ENCODE measurements around the gene BANF2.

BANF2 gene

GRCh38 chr20:17783671-17784070 is 83.9 kb downstream of the BANF2 start:
- Histone ChIP-seq H3K36me3 (ENCODE audit: insufficient read depth, low read length) (no peaks in the 10 kb centered on the region), H3K27ac (ENCODE audit: low read length) (no peak overlapping the region), H3K4me2 (ENCODE audit: insufficient read depth, low read length) (no peak overlapping the region), H3K27me3 (ENCODE audit: insufficient read depth, low read length, poor library complexity) (no peaks in the 10 kb centered on the region), H3K4me1 (ENCODE audit: insufficient read depth, low read length) (no peaks in the 10 kb centered on the region), H3K79me2 (ENCODE audit: insufficient read depth, low read length) (no peaks in the 10 kb centered on the region), H4K20me1 (ENCODE audit: insufficient read depth, low read length) (no peaks in the 10 kb centered on the region), H3K9me3 (ENCODE audit: insufficient read depth, low read length, severe bottlenecking) (no peaks in the 10 kb centered on the region), H3K4me3 (ENCODE audit: low read depth in 1 of 2, low read length in 2 of 2) (no peak overlapping the region), H3K9ac (ENCODE audit: low read depth, low read length) (no peak overlapping the region), H2AFZ (ENCODE audit: low read depth, low read length) (no peak overlapping the region)
- ATAC-seq (ENCODE audit: insufficient read depth, low read depth) (no peak), DNase-seq (no peak)
- TF ChIP-seq EZH2 (IDR thresholded peaks at IDR 0.05; ENCODE audit: borderline replicate concordance, low read depth, low read length, severe bottlenecking), result no peak
- TF ChIP-seq, protein P1, sequence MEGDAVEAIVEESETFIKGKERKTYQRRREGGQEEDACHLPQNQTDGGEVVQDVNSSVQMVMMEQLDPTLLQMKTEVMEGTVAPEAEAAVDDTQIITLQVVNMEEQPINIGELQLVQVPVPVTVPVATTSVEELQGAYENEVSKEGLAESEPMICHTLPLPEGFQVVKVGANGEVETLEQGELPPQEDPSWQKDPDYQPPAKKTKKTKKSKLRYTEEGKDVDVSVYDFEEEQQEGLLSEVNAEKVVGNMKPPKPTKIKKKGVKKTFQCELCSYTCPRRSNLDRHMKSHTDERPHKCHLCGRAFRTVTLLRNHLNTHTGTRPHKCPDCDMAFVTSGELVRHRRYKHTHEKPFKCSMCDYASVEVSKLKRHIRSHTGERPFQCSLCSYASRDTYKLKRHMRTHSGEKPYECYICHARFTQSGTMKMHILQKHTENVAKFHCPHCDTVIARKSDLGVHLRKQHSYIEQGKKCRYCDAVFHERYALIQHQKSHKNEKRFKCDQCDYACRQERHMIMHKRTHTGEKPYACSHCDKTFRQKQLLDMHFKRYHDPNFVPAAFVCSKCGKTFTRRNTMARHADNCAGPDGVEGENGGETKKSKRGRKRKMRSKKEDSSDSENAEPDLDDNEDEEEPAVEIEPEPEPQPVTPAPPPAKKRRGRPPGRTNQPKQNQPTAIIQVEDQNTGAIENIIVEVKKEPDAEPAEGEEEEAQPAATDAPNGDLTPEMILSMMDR (IDR thresholded peaks at IDR 0.05; ENCODE audit: borderline replicate concordance, extremely low read depth, low read length, poor library complexity, severe bottlenecking), result no peak

- ATAC-seq (ENCODE audit: insufficient read depth, low read depth) (no peak), DNase-seq (no peak)
- Histone ChIP-seq H3K27ac (ENCODE audit: low read length) (no peak overlapping the region), H3K36me3 (ENCODE audit: insufficient read depth, low read length) (no peaks in the 10 kb centered on the region), H3K4me3 (ENCODE audit: low read depth in 1 of 2, low read length in 2 of 2) (no peak overlapping the region), H3K27me3 (ENCODE audit: insufficient read depth, low read length, poor library complexity) (no peaks in the 10 kb centered on the region), H3K9ac (ENCODE audit: low read depth, low read length) (no peak overlapping the region), H2AFZ (ENCODE audit: low read depth, low read length) (no peak overlapping the region), H3K9me3 (ENCODE audit: insufficient read depth, low read length, severe bottlenecking) (no peaks in the 10 kb centered on the region), H3K4me2 (ENCODE audit: insufficient read depth, low read length) (no peak overlapping the region), H3K79me2 (ENCODE audit: insufficient read depth, low read length) (no peaks in the 10 kb centered on the region), H3K4me1 (ENCODE audit: insufficient read depth, low read length) (no peaks in the 10 kb centered on the region), H4K20me1 (ENCODE audit: insufficient read depth, low read length) (no peaks in the 10 kb centered on the region)
- TF ChIP-seq EZH2 (IDR thresholded peaks at IDR 0.05; ENCODE audit: borderline replicate concordance, low read depth, low read length, severe bottlenecking), result no peak
- TF ChIP-seq, protein P1 (IDR thresholded peaks at IDR 0.05; ENCODE audit: borderline replicate concordance, extremely low read depth, low read length, poor library complexity, severe bottlenecking), result no peak
These were observed 85.2 kb downstream of the BANF2 start for GRCh38 chr20:17785007-17785406.
